Neural crest cell (in vitro differentiated cells): ENCODE data around the gene ADGRD2. TPM values are rescaled to one million over a fixed set of nuclear protein-coding genes. Genes with fewer than 3 reads are reported as not detected.

Experiments used
- DNase-seq: peaks from one replicate; pipeline ENCODE4 v3.0.0; 2021; ENCODE audit warnings: low read depth, mixed read lengths, low spot score
- H3K27ac Mint-ChIP-seq: one replicate; pipeline ENCODE4 v1.8.0; 2021; ENCODE audit warnings: mild to moderate bottlenecking, mixed read lengths; ENCODE audit not compliant: unreplicated experiment
- H3K27me3 Mint-ChIP-seq: 2 replicates; pipeline ENCODE4 v1.8.0; 2021; ENCODE audit warnings: low read depth, mild to moderate bottlenecking, mixed read lengths
- H3K36me3 Mint-ChIP-seq: 2 replicates; pipeline ENCODE4 v1.8.0; 2021; ENCODE audit warnings: low read depth, mild to moderate bottlenecking, mixed read lengths
- H3K4me1 Mint-ChIP-seq: 2 replicates; pipeline ENCODE4 v1.8.0; 2021; ENCODE audit warnings: mixed read lengths
- H3K4me3 Mint-ChIP-seq: one replicate; pipeline ENCODE4 v1.8.0; 2021; ENCODE audit warnings: mild to moderate bottlenecking, mixed read lengths
- H3K9me3 Mint-ChIP-seq: 2 replicates; pipeline ENCODE4 v1.8.0; 2021; ENCODE audit warnings: mixed read lengths
- total RNA-seq: library from RNA; stranded (reverse); gene quantifications from 2 replicates; pipeline ENCODE4 v1.2.1, GENCODE V29; 2021
- TF ChIP-seq, protein P1 (sequence below): fragments of 200-600 bp; sonication (generic); conservative IDR thresholded peaks from 2 replicates; pipeline ENCODE4 v1.5.0; 2021; ENCODE audit warnings: antibody characterized with exemption, mild to moderate bottlenecking

ADGRD2 gene
- total RNA-seq, 1 donor from 2014 or later, result 0.44 TPM

DNA sequence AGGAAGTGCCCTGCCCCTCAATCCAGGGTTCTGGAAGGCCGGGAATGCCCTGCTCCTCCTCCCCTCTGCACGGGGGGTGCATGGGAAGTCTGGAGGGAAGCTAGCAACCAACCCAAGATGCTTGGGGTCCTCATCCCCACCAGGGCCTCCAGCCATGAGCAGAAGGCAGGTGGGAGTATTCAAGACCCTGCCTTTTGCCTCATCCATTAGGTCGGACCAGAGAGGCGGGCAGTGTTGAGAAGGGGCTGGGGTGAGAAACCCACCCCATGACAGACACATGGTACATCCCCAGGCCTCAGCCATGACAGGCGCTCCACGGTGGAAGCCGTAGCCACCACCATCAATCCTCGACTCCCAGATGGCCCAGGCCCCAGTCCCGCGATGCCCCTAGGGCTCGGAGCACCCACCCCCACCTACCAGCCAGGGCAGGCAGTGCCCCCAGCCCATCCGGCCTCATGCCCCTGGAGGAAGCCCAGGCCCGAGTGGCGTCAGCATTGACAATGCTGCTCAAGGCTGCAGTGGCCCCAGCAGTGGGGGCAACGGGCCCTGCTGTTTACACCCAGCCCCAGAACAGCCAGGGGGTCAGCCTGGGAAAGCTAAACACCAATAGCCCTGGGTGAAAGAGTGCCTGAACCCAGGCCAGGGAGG, 48.4 kb downstream of the ADGRD2 start:
- H3K4me1 Mint-ChIP-seq, result peaks cover 6% of the 10 kb centered on the region
- no peaks in the 10 kb centered on the region for H3K36me3 Mint-ChIP-seq
- DNase-seq, result no peak
- H3K4me3 Mint-ChIP-seq, result no peak overlapping the region
- H3K9me3 Mint-ChIP-seq, result no peaks in the 10 kb centered on the region
- TF ChIP-seq, protein P1, sequence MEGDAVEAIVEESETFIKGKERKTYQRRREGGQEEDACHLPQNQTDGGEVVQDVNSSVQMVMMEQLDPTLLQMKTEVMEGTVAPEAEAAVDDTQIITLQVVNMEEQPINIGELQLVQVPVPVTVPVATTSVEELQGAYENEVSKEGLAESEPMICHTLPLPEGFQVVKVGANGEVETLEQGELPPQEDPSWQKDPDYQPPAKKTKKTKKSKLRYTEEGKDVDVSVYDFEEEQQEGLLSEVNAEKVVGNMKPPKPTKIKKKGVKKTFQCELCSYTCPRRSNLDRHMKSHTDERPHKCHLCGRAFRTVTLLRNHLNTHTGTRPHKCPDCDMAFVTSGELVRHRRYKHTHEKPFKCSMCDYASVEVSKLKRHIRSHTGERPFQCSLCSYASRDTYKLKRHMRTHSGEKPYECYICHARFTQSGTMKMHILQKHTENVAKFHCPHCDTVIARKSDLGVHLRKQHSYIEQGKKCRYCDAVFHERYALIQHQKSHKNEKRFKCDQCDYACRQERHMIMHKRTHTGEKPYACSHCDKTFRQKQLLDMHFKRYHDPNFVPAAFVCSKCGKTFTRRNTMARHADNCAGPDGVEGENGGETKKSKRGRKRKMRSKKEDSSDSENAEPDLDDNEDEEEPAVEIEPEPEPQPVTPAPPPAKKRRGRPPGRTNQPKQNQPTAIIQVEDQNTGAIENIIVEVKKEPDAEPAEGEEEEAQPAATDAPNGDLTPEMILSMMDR, result no peak
- H3K27me3 Mint-ChIP-seq, result peaks cover 57% of the 10 kb centered on the region
- H3K27ac Mint-ChIP-seq, result no peak overlapping the region

DNA sequence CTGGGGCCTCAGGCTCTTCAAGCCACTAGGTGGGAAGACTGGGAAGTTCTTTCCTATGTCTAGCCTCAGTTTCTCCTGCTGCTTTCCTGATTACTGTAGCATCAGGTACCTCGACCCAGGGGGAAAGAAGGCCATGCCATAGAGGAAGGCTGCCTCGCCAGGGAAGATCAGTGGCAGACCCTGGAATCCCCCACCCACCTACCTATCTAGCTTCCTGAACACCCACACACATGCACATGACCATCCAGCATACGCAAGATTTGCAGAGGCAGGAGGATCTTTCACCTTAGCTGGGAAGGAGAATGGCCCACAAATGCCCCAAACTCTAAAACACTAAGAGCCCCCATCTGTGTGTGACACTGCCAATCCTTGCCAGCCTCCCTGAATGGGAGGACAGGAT, 49.0 kb downstream of the ADGRD2 start:
- Mint-ChIP-seq H3K4me1 (peaks cover 11% of the 10 kb centered on the region), H3K4me3 (no peak overlapping the region), H3K27me3 (peaks cover 60% of the 10 kb centered on the region), H3K36me3 (no peaks in the 10 kb centered on the region), H3K9me3 (no peaks in the 10 kb centered on the region), H3K27ac (no peak overlapping the region)
- TF ChIP-seq, protein P1, result no peak
- DNase-seq, result no peak

DNA sequence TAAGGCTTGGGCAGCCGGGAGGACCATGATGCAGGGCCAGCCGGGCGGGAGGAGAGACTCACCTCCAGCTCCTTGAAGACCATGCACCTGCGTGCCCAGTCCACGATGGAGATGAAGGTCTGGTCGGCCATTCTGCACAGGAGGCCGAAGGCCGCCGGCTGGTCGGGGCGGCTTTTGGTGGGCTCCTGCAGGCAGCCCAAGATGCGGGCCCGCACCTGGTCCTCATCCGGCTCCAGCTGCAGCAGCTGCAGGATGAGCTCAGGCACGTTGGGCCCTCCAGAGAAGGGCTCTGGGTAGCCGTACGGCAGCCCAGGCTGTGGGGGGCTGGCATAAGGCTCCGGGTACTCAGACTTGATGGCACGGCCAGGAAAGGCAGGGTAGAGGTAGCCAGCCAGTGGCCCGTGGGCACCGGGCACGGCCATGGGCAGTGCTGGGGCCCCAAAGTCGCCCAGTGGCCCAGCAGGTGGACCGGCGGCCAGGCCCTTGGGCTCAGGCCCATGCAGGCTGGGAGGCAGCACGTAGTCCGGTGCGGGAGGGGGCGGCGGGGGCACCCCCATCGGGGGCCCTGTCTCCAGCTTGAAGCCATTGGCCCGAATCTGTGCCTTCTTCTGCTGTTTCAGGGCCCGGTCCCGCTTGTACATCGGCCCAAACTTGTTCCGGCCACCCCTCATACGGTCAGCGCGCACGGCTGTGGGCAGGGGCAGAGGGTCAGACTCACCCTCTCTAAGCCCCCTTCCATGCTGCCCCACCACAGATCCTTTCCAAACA, 50.0 kb downstream of the ADGRD2 start:
- H3K36me3 Mint-ChIP-seq, result no peaks in the 10 kb centered on the region
- no peak overlapping the region for H3K27ac Mint-ChIP-seq
- peaks cover 62% of the 10 kb centered on the region for H3K27me3 Mint-ChIP-seq
- no peaks in the 10 kb centered on the region for H3K9me3 Mint-ChIP-seq
- no peak for DNase-seq
- H3K4me1 Mint-ChIP-seq, result peaks cover 11% of the 10 kb centered on the region
- TF ChIP-seq, protein P1, result no peak
- no peak overlapping the region for H3K4me3 Mint-ChIP-seq

- TF ChIP-seq, protein P1, result no peak
- no peak overlapping the region for H3K4me3 Mint-ChIP-seq
- no peak for DNase-seq
- peaks cover 69% of the 10 kb centered on the region for H3K27me3 Mint-ChIP-seq
- no peaks in the 10 kb centered on the region for H3K9me3 Mint-ChIP-seq
- no peaks in the 10 kb centered on the region for H3K36me3 Mint-ChIP-seq
- H3K27ac Mint-ChIP-seq, result no peak overlapping the region
- H3K4me1 Mint-ChIP-seq, result peaks cover 8% of the 10 kb centered on the region
Observed at GRCh38 chr9:124500796-124501611, 50.8 kb downstream of the ADGRD2 start.

DNA sequence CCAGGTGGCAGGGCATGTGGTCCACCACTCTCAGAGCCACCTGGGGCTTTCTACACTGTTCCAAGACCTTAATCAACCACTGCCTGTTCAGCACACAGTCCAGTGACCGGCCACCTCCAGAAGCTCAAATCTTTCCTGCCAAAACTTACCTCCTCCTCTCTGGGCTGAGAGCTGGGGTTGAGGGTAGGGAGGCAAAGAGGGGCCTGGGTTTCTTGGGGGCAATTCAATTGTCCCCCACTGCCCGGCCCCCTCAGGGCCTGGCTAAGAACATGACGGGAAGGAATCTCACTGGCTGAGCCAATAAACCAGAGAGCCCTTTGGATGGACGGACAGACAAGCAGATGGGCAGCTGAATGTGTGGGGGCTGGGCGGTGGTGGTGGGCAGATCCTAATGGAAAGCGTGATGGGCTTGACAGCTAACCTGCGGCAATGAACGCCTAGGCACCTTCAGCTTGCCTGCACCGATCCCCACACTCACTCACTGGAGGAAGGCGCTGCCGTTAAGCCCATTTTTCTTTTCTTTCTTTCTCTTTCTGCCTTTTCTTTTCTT, 51.6 kb downstream of the ADGRD2 start:
- TF ChIP-seq, protein P1, result no peak
- peaks cover 78% of the 10 kb centered on the region for H3K27me3 Mint-ChIP-seq

More for the DNA sequence above, 51.6 kb downstream of the ADGRD2 start:
- Mint-ChIP-seq H3K4me3 (no peak overlapping the region), H3K4me1 (peaks cover 6% of the 10 kb centered on the region), H3K36me3 (no peaks in the 10 kb centered on the region), H3K27ac (no peak overlapping the region), H3K9me3 (no peaks in the 10 kb centered on the region)
- DNase-seq, result no peak
